Neuronal stem cell (in vitro differentiated cells): ENCODE measurements around the gene HOXA6.

Experiments
- DNase-seq: peaks from one replicate; pipeline ENCODE4 v3.0.0-alpha.2; 2013; ENCODE audit warnings: low spot score
- H2AFZ ChIP-seq: one replicate; pipeline ENCODE4 v1.6.1; 2013; ENCODE audit warnings: mild to moderate bottlenecking, low read length, inconsistent platforms
- H2AK5ac ChIP-seq: 2 replicates; pipeline ENCODE4 v1.6.1; 2013; ENCODE audit warnings: low read depth, mild to moderate bottlenecking, inconsistent platforms, low read length, moderate library complexity, mixed read lengths
- H2BK120ac ChIP-seq: 2 replicates; pipeline ENCODE4 v1.6.1; 2013; ENCODE audit warnings: low read depth, mild to moderate bottlenecking, inconsistent platforms, low read length, moderate library complexity, mixed read lengths
- H2BK12ac ChIP-seq: one replicate; pipeline ENCODE4 v1.6.1; 2013; ENCODE audit warnings: low read length, inconsistent platforms
- H2BK15ac ChIP-seq: 2 replicates; pipeline ENCODE4 v1.6.1; 2013; ENCODE audit warnings: mild to moderate bottlenecking, low read length, inconsistent platforms, mixed read lengths
- H2BK5ac ChIP-seq: one replicate; pipeline ENCODE4 v1.6.1; 2013; ENCODE audit warnings: inconsistent platforms, mild to moderate bottlenecking, low read length, moderate library complexity
- H3K14ac ChIP-seq: one replicate; pipeline ENCODE4 v1.6.1; 2013; ENCODE audit warnings: low read length, inconsistent platforms
- H3K18ac ChIP-seq: 2 replicates; pipeline ENCODE4 v1.6.1; 2013; ENCODE audit warnings: low read length, inconsistent platforms
- H3K23ac ChIP-seq: 2 replicates; pipeline ENCODE4 v1.6.1; 2013; ENCODE audit warnings: low read depth, mild to moderate bottlenecking, mixed read lengths, low read length, inconsistent platforms; ENCODE audit not compliant: poor library complexity
- H3K27ac ChIP-seq: replicated peaks from 3 replicates; pipeline ENCODE4 v1.5.1; 2013; ENCODE audit warnings: low read length, inconsistent platforms
- H3K27me3 ChIP-seq, 3 experiments: 2 replicates each; pipeline ENCODE4 v1.6.1; 2013; ENCODE audit warnings: low read length in 3 of 3, mild to moderate bottlenecking in 2 of 3, inconsistent platforms in 1 of 3, low read depth in 1 of 3, mixed read lengths in 1 of 3, moderate library complexity in 1 of 3; ENCODE audit not compliant: control insufficient read depth in 3 of 3, insufficient read depth in 3 of 3
- H3K36me3 ChIP-seq, 2 donors: replicated peaks in 1 of 2; 2 replicates each; pipeline ENCODE4 v1.6.1; 2013; ENCODE audit warnings: low read length in 2 of 2; ENCODE audit not compliant: control insufficient read depth in 2 of 2, insufficient read depth in 2 of 2
- H3K4ac ChIP-seq: 2 replicates; pipeline ENCODE4 v1.6.1; 2013; ENCODE audit warnings: inconsistent platforms, mild to moderate bottlenecking, low read length, moderate library complexity
- H3K4me1 ChIP-seq, 2 donors: 1 replicate in 1 of 2; 2 replicates in 1 of 2; pipeline ENCODE4 v1.6.1; 2013; ENCODE audit warnings: low read length in 2 of 2, low read depth in 1 of 2; ENCODE audit not compliant: control insufficient read depth in 2 of 2, insufficient read depth in 1 of 2
- H3K4me2 ChIP-seq: one replicate; pipeline ENCODE4 v1.6.1; 2013; ENCODE audit warnings: mild to moderate bottlenecking, low read length, inconsistent platforms; ENCODE audit not compliant: insufficient read depth, poor library complexity, severe bottlenecking
- H3K4me3 ChIP-seq, 2 donors: 2 replicates each; pipeline ENCODE4 v1.5.1; 2013; ENCODE audit warnings: low read length in 2 of 2, mild to moderate bottlenecking in 2 of 2, inconsistent platforms in 1 of 2, moderate library complexity in 1 of 2
- H3K79me1 ChIP-seq: one replicate; pipeline ENCODE4 v1.6.1; 2013; ENCODE audit warnings: low read depth, mild to moderate bottlenecking, inconsistent platforms, low read length, moderate library complexity
- H3K9ac ChIP-seq: one replicate; pipeline ENCODE4 v1.6.1; 2013; ENCODE audit warnings: mild to moderate bottlenecking, low read depth, low read length, inconsistent platforms; ENCODE audit not compliant: poor library complexity
- H3K9me3 ChIP-seq, 2 donors: replicated peaks in 1 of 2; 2 replicates each; pipeline versions ENCODE3 to v1.6.1; 2013; ENCODE audit warnings: low read length in 2 of 2, mild to moderate bottlenecking in 2 of 2, inconsistent platforms in 1 of 2, low read depth in 1 of 2, mixed read lengths in 1 of 2, moderate library complexity in 1 of 2; ENCODE audit not compliant: control insufficient read depth in 2 of 2, insufficient read depth in 1 of 2
- H4K8ac ChIP-seq: one replicate; pipeline ENCODE4 v1.6.1; 2013; ENCODE audit warnings: low read depth, mild to moderate bottlenecking, inconsistent platforms, low read length, moderate library complexity
- H4K91ac ChIP-seq: one replicate; pipeline ENCODE4 v1.6.1; 2013; ENCODE audit warnings: low read length, low read depth, mild to moderate bottlenecking, inconsistent platforms; ENCODE audit not compliant: poor library complexity
- WGBS, 2 donors: extraction: QIAGEN DNeasy Blood & Tissue Kit; methylation state at CpG; one replicate each; pipeline ENCODE4 v1.1.7; 2013; ENCODE audit warnings: missing lambda C conversion rate in 2 of 2, mixed read lengths in 1 of 2; ENCODE audit not compliant: insufficient read length in 2 of 2, insufficient replicate concordance in 1 of 2; ENCODE audit errors: extremely low coverage in 2 of 2; 5-methylcytosine and 5-hydroxymethylcytosine counted together

HOXA6 gene

GRCh38 chr7:27128034-27128433 is 19.5 kb downstream of the HOXA6 start:
- no peak overlapping the region for H3K18ac ChIP-seq
- no peaks in the 10 kb centered on the region for H3K36me3 ChIP-seq
- H4K8ac ChIP-seq: no peak overlapping the region
- DNase-seq: no peak
- no peak overlapping the region for H2AFZ ChIP-seq
- no peak overlapping the region for H4K91ac ChIP-seq
- peaks cover 0 to 10% of the 10 kb centered on the region in 2 donors for H3K9me3 ChIP-seq
- H3K4ac ChIP-seq: no peak overlapping the region
- no peak overlapping the region for H3K14ac ChIP-seq
- H3K79me1 ChIP-seq: no peaks in the 10 kb centered on the region
- peaks cover 40 to 100% (median 95%) of the 10 kb centered on the region in 3 experiments for H3K27me3 ChIP-seq
- H2BK5ac ChIP-seq: no peak overlapping the region
- no CpG with 5 or more reads among the region's 2 CpGs for WGBS, 2 donors
- no peak overlapping the region for H3K23ac ChIP-seq
- no peak overlapping the region for H2BK15ac ChIP-seq
- H3K4me1 ChIP-seq: peaks cover 0 to 3% of the 10 kb centered on the region in 2 donors
- H3K4me2 ChIP-seq: no peak overlapping the region
- no peak overlapping the region for H3K27ac ChIP-seq
- no peak overlapping the region for H2BK12ac ChIP-seq
- H3K9ac ChIP-seq: no peak overlapping the region
- H2BK120ac ChIP-seq: no peak overlapping the region
- H3K4me3 ChIP-seq: no peak overlapping the region
- no peak overlapping the region for H2AK5ac ChIP-seq

- H2BK120ac ChIP-seq: no peak overlapping the region
- H2AK5ac ChIP-seq: no peak overlapping the region
- no peak overlapping the region for H3K9ac ChIP-seq
- H3K4me3 ChIP-seq: no peak overlapping the region
- no peaks in the 10 kb centered on the region for H3K79me1 ChIP-seq
- H2BK12ac ChIP-seq: no peak overlapping the region
- H3K27me3 ChIP-seq: peaks cover 52 to 100% (median 99%) of the 10 kb centered on the region in 3 experiments
- peaks cover 0 to 3% of the 10 kb centered on the region in 2 donors for H3K4me1 ChIP-seq
- H3K4me2 ChIP-seq: no peak overlapping the region
- no peak overlapping the region for H4K8ac ChIP-seq
- WGBS, 2 donors: no CpG with 5 or more reads among the region's 3 CpGs
- no peak overlapping the region for H3K14ac ChIP-seq
- no peak overlapping the region for H3K23ac ChIP-seq
- no peak overlapping the region for H3K18ac ChIP-seq
- no peak overlapping the region for H2BK15ac ChIP-seq
- no peaks in the 10 kb centered on the region for H3K36me3 ChIP-seq
- H3K4ac ChIP-seq: no peak overlapping the region
- peaks cover 0 to 12% of the 10 kb centered on the region in 2 donors for H3K9me3 ChIP-seq
- H2AFZ ChIP-seq: no peak overlapping the region
- no peak overlapping the region for H3K27ac ChIP-seq
- no peak overlapping the region for H2BK5ac ChIP-seq
- no peak for DNase-seq
- H4K91ac ChIP-seq: no peak overlapping the region
Measured at GRCh38 chr7:27126596-27127327, 20.8 kb downstream of the HOXA6 start.

- no peaks in the 10 kb centered on the region for H3K36me3 ChIP-seq
- no peak overlapping the region for H3K14ac ChIP-seq
- WGBS, 2 donors: no CpG with 5 or more reads among the region's 5 CpGs
- no peak overlapping the region for H3K23ac ChIP-seq
- no peak overlapping the region for H2AFZ ChIP-seq
- no peak for DNase-seq
- H3K4me2 ChIP-seq: no peak overlapping the region
- H2BK5ac ChIP-seq: no peak overlapping the region
- H3K9ac ChIP-seq: no peak overlapping the region
- H3K18ac ChIP-seq: no peak overlapping the region
- no peak overlapping the region for H3K4ac ChIP-seq
- no peak overlapping the region for H2BK120ac ChIP-seq
- peaks cover 0 to under 1% of the 10 kb centered on the region in 2 donors for H3K4me1 ChIP-seq
- H3K27ac ChIP-seq: no peak overlapping the region
- H3K9me3 ChIP-seq: peaks cover 0 to 9% of the 10 kb centered on the region in 2 donors
- H2BK15ac ChIP-seq: no peak overlapping the region
- H2BK12ac ChIP-seq: no peak overlapping the region
- H3K79me1 ChIP-seq: no peaks in the 10 kb centered on the region
- H3K4me3 ChIP-seq: no peak overlapping the region
- no peak overlapping the region for H2AK5ac ChIP-seq
- no peak overlapping the region for H4K8ac ChIP-seq
- peaks cover 45 to 100% (median 96%) of the 10 kb centered on the region in 3 experiments for H3K27me3 ChIP-seq
- no peak overlapping the region for H4K91ac ChIP-seq
Measured at GRCh38 chr7:27125986-27126394, 21.6 kb downstream of the HOXA6 start.

GRCh38 chr7:27124902-27125689 is 22.5 kb downstream of the HOXA6 start:
- Histone ChIP-seq H3K36me3 (no peaks in the 10 kb centered on the region), H3K14ac (no peak overlapping the region), H3K9ac (no peak overlapping the region), H2BK15ac (no peak overlapping the region), H3K4me2 (no peak overlapping the region), H3K79me1 (no peaks in the 10 kb centered on the region), H3K27ac (no peak overlapping the region), H3K27me3 (peaks cover 46 to 99% (median 96%) of the 10 kb centered on the region in 3 experiments), H2BK120ac (no peak overlapping the region), H2AK5ac (no peak overlapping the region), H2AFZ (no peak overlapping the region), H3K23ac (no peak overlapping the region), H3K4me3 (no peak overlapping the region), H4K91ac (no peak overlapping the region), H4K8ac (no peak overlapping the region), H3K18ac (no peak overlapping the region), H3K4me1 (no peaks in the 10 kb centered on the region), H3K9me3 (peaks cover 0 to 8% of the 10 kb centered on the region in 2 donors), H2BK5ac (no peak overlapping the region), H2BK12ac (no peak overlapping the region), H3K4ac (no peak overlapping the region)
- no peak for DNase-seq
- no CpG with 5 or more reads among the region's 8 CpGs for WGBS, 2 donors
